Left kidney (tissue), 2 donors: ENCODE data around the gene NABP1. TPM values are rescaled to one million over a fixed set of nuclear protein-coding genes. Genes with fewer than 3 reads are reported as not detected.

Experiments
- DNase-seq: peaks from one replicate; pipeline ENCODE4 v3.0.0-alpha.2; 2013
- polyA plus RNA-seq: library from polyadenylated mRNA; unstranded; fragments of 120-200 nt; gene quantifications from one replicate; pipeline ENCODE4 v1.2.1, GENCODE V29; 2013; ENCODE audit not compliant: insufficient read length

Gene NABP1
- polyA plus RNA-seq, 1 donor, result 39.5 TPM

DNA sequence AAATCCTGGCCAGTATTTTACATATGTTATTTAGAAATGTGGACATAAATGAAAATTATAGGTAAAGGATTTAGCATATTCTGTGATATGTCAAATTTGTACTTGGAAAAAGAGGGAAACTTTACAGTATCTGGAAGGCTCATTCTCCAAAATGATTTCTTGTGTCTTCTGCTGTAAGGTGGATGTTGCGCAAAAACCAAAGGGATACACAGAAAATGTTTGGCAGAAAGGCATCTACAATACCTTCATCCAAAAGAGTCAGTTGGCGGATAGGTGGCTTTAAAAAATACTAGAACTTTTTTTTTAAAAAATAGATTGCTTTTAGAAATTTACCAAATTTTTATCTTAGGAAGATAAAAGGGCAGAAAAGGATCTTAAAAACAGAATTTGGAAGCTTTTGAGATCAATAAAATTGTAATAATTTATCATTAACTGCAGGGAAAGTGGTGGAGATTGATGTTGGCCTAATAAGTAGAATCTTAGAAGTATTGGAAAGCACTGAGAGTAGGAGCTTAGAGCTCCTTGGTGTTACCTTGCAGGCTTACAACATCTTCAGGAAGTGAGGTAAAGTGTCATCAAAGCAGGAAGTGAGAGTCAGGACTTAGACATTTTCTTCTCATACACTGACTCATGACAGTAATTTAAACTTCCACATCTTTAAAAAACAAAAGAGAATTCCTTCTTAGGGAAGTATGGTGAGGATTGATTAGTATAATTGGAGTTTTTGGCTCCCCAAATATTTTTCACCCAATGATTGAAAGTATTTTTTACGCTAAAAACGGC lies 2.1 kb downstream of the NABP1 start:
- no peak for DNase-seq

DNA sequence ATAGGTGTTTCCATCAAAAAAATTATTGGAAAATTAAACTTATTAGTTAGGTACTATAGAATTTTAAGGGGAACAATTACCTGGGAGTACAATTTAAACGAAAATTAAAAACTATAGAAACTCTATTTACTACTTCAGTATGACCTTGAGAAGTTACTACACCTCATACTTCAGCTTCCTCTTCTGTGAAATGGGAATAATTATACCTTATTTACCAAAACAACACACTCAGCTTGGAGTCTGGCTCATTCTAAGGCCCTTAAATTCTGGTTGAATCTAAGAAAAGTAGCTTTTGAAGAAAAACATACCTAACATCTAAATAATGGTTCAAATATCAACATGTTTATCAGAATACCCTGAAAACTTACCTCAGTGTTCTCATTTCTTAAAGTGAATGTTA lies 2.7 kb downstream of the NABP1 start:
- no peak for DNase-seq

DNA sequence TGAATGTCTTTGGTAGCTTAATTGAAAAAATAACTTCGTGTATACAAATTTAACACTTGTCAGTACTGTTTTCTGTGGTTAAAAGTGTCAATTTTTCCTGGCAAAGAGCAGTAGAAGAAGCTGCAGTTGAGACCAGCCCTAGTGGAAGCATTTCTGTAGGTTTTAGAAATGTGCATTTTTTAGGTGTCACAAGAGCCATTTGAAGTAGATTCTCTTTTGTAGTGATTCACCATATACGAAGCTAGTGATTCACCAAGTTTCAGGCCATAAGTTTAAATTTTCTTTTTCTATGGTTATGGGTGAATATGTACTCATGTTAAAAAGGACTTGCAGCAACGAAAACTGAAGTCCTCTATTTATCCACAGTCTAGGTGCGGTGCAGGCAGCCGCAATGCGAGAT lies 4.2 kb downstream of the NABP1 start:
- DNase-seq, result no peak

DNA sequence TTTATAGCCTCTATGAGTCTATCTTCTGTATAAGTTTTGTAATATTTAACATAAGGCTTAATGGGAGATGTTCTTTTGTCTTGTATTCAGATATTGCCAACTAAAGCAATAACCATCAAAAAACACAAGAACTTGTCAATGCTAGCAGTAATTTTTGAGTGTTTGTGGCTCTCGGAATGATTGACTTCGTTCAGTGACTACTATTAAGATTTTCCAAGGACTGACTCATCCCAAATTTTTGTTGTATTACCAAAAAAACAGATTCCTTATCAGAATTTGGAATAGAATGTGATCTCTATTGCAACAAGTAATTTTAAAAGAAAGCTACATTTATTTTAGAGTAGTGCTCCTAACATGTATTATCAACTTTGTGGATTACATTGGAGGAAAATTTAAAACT lies 8.1 kb downstream of the NABP1 start:
- no peak for DNase-seq

DNA sequence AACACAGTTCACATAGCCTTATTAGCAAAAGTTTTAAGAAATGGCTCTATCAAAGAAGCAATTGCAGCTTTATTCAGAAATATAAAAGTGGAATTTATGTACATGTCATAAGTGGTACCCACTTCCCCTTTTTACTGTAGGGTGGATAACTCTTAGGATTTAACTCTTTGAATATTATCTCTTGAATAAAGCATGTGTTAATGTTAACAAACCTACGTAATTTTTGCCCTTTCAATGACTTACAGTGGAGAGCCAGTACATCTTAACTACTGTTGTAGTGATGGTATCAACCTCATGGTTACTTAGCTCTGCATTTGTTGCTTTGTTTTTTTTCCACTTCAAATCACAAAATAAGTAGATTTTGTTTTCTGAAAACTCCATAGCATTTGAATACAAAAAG lies 8.8 kb downstream of the NABP1 start:
- DNase-seq, result no peak

DNA sequence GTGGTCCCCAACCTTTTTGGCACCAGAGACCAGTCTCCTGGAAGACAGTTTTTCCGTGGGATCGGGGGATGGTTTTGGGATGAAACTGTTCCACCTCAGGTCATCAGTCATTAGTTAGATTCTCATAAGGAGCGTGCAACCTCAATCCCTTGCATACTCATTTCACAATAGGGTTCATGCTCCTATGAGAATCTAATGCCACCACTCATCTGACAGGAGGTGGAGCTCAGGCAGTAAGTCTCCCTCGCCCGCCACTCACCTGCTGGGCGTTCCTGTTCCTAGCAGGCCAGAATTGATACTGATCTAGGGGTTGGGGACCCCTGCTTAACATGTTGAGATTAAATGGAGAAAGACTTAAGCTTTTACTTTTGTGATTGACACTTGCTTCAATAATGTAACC lies 9.9 kb downstream of the NABP1 start:
- no peak for DNase-seq

DNA sequence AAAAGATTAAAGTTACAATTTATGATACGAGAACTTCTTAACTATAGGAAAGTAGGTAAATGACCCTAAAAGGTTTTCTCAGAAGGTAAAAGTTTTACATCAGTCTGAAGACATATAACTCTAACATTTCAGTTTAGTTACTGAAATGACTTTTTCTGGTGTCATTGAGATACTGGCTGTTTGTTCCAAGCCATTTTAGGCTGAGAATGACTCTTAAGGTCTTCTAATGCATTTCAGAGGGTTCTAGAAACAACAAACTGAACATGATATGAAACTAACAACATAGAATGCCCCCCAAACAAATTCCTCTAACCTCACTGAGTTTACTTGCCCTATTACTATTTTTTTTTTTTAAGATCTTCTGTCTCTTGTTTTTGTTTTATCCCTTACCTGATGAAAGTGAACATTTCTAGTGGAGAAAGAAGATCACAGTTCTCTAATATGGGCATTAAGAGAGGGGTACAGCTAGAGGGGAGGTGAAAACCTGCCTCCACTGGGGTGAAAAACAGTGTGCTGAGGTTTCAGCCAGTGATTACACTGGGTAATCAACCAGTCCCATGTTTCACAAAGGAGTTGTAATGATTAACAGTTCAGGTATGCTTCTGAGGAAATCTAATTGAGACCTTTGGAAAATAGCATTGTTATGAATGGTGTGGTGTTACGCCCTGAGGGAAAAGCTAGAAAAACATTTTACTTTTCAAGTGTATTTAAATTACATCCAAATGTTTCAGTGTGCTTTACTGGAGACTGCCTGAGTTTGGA lies 11.2 kb downstream of the NABP1 start:
- DNase-seq, result no peak

DNA sequence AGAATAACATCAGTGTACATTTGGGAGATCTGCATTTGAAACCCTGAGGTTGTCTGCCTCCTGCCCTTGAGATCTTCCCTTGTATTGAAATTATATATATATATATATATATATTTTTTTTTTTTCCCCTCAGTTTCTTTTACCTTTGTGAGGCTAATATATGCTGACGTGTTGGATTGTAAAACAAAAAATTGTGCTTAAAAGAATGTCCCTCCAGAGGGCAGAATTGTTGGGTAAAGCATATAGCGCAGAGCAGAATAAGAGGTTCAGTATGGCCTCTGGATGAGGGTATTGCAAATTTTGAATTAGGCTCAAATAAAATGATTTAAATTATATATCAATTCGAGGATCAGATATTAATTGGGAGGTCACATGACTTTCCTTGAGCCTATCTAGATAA lies 12.4 kb downstream of the NABP1 start:
- no peak for DNase-seq

DNA sequence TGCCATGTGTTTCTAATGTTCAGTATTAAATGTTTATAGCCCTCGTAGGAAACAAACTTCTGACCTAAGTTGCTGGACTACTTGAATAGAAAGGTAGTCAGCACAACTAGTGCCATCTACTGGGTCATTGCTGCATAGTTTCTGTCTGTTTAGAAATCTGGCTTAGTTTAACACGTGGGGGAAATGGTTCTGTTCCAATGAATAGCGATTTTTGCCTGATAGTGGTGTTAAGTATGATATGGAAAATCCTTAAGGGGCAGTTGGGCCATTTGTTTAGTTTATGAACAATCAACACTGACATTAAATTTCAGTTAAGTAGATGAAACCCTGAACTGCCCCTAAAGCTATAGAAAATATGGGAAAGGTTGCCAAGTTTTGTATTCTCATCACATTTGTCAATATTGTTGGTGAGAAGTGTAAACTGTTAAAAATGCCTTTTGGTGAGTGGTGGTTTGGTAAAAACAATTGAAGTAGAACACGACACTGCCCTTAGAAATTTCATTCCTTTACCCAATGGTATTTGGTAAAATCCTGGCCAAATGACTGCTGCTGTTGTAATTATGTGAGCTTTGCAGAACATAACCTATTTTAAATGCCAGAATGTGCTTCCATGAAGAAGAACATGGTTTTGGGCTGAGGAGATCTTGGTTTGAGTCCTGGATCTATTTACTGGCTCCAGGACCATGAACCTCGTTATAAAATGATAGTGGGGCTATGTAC lies 13.2 kb downstream of the NABP1 start:
- DNase-seq, result peak; percentile 78

DNA sequence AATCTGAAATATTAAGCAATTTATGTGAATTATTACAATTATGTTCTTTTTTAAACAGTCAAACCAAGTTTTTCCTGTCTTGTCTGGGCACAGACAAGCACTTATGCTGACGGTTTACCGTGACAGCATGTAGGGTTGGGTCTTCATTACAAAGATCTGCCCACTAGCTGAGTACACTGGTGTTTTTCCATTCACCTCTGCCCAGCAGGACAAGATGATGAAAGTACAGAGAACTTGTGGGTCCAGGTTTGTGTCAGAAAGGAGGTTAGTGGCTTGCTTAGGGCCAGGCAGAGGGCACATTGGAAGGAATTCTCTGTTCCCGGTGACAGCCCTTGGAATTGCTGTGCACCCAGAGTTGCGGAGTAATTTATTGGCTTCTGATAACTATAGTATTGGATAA lies 14.0 kb downstream of the NABP1 start:
- no peak for DNase-seq

DNA sequence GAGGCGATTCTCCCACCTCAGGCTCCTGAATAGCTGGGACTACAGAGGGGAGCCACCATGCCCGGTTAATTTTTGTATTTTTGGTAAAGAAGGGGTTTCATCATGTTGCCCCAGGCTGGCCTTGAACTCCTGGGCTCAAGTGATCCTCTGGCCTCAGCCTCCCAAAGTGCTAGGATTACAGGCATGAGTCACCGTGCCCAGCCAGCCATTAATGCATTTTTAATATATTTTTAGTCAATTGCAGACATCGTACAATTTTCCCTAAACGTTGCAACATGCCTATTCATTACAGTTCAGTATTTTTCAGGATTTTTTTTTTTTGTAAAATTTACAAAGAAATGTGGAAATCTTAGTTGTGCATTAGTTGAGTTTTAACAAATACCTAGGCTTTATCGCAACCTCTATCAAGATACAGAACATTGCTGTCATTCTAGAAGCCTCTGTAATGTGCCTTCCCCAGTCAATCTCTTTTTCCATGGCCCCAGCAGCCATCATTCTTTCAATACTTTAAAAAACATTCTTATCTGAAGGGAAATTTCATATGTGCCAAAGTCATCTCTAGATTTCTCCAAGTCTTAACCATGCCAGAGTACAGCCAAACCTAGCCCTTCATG lies 14.7 kb downstream of the NABP1 start:
- no peak for DNase-seq

DNA sequence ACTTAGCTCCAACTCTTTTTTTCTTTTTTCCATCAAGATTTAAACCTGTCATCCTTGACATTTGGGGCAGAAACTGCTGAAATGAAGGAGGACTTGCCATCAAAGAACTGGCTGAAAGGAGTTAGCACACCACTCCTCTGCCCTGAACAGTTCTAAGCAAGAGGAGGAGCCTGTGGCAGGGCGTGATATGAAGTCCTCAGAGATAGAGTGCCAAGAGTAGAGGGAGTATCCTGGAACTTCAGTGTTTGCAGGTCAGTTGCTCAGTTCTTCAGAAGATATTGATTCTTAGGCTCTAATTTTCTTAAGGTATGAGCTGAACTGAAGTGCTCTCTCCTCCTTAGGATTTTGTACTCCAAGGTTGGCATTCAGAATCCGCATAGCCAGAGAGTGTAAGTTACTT lies 15.2 kb downstream of the NABP1 start:
- DNase-seq, result no peak

DNA sequence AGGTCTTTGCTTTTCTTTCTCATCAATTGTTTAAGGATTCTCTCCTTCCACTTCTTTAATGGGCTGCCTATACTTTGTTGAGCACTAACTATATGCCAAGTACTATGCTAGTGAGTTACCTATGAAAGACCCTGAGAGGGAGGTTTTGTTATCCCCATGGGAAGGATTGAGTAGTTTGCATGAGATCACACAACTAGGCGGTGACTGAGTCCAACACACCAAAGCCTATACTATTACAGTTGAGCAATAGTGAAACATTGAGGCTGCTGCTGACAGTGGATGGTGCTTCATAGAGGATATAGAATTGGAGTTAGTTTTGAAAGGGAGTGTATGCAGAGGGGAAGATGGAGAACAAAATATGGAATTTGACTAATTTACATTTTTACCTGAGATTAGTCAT lies 15.8 kb downstream of the NABP1 start:
- DNase-seq, result no peak

DNA sequence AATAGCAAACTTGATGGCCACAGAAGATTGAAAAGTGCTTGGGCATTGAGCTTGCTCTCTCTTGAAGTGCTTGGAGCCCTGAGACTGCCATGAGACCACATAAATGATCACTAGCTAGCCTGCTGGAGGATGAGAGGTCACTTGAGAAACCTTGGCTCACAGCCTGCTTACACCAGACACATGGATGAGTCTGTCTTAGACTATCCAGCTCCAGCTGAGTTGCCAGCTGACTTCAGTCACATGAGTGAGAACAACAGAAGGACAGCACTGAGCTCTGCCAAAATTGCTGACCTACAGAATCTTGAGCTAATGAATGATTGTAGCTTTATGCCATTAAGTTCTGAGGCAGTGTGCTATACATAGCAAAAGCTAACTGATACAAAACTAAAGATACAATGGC lies 18.1 kb downstream of the NABP1 start:
- DNase-seq, result no peak

DNA sequence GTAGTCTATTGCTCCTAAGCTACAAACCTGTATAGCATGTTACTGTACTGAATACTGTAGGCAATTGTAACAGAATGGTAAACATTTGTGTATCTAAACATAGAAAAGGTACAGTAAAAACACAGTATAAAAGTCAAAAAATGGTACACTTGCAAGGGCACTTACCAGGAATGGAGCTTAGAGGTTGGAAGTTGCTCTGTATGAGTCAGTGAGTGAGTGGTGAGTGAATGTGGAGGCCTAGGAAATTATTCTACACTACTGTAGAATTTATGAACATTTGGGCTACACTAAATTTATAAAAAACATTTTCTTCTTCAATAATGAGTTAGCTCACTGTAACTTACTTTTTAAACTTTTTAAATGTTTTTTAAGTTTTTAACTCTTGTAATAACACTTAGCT lies 19.0 kb downstream of the NABP1 start:
- DNase-seq, result no peak

DNA sequence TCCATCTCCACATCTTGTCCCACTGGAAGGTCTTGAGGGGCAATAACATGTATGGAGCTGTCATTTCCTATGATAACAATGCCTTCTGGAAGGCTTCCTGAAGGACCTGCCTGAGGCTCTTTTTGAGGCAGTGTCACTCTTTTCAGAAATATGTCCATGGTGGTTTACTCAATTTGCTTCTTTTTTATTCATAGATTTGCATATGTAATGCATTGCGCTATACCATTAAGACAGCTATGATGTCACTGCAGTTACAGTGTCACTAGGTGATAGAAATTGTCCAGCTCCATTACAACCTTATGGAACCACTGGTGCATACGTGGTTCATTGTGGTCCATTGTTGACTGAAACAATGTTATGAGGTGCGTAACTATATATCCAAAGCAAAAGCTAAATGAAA lies 19.9 kb downstream of the NABP1 start:
- DNase-seq, result no peak

DNA sequence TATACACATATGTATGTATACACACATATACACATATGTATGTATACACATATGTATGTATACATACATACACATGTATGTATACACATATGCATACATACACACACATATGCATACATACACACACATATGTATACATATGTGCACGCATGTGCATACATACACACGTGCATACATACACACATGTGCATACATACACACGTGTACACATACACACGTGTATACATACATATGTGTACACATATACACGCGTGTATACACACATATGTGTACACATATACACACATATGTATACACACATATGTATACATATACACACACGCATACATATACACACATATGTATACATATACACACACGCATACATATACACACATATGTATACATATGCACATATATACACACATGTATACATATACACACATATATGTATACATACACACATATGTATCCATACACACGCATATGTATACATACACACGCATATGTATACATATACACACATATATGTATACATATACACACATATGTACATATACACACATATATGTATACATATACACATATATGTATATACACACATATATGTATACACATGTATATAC lies 21.5 kb downstream of the NABP1 start:
- no peak for DNase-seq

DNA sequence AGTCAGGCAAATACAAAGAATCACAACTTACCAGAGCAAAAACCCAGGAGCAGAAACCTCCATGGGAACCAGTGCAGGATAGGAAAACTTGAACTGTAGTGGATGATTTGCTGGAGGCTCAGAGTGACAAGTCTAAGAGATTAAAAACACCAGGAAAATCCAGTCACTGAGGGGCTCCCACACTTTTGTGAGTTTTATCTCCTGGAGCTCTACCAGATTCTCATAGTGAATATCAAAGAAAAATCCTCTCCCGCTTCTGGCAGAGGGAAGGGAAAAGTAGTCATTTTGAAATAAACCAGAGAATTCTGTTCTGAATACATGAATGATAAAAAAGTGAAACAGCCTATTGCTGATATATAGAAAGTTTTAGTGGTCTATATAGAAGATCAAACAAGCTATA lies 23.1 kb downstream of the NABP1 start:
- DNase-seq, result no peak

DNA sequence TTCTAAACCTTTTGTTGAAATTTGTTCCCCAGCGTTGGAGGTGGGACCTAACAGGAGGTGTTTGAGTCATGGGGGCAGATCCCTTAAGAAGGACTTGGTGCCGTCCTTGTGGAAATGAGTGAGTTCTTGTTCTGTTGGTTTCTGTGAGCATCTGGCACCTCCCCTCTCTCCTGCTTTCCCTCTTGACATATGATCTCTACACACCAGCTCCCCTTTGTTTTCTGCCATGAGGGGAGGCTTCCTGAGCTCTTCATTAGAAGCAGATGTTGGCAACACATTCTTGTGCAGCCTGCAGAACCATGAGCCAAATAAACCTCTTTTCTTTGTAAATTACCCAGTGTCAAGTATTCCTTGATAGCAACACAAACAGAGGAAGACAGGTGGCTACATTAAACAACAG lies 23.8 kb downstream of the NABP1 start:
- no peak for DNase-seq

DNA sequence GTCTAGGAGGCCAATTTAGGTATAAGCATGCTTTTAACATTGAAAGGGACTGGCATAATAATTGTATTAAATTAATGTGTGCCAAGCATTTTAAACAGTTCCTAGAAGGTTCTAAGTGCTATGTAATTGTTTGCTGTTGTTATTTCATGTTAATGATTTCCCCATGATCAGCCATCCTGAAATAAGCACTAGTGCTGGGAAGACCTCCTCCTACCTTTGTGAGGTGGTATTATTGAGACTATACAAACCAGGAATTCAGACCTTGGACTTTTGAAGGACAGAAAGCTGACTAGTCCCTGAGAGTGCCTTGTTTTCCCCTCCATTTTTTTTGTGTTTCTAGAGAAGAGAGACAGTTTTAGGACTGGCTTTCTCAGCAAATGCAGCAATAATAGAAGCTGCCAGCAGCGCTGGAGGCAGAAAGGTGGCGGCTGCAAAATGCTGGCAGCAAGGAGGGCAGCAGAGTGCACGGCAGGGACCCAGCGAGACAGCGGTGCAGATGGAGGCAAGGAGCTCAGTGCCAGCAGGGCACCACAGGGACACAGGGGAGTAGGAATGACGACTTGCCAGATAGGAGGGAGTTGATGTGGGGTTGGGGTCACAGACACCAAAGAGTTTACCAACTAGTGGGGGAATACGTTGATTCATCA lies 25.3 kb downstream of the NABP1 start:
- peak; percentile 25 for DNase-seq

DNA sequence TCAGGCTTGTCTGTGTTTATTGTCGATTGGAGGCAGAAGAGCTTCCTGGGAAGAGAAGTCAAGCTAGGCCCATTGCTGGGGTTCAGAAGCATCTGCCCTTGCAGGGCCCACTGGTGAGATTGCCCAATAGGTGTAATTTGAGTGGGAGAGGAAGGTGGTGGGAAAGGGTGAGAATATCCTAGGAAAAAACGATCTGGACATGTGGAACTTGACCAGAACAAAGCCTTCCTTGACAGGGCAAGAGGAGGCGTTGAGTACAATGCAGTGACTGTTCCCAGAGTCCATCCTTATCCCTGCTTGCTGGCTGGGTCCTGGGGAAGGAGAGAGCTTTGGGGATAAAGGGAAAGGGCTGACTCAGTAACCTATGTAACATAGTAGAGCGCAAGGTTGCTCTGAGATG lies 27.1 kb downstream of the NABP1 start:
- no peak for DNase-seq

DNA sequence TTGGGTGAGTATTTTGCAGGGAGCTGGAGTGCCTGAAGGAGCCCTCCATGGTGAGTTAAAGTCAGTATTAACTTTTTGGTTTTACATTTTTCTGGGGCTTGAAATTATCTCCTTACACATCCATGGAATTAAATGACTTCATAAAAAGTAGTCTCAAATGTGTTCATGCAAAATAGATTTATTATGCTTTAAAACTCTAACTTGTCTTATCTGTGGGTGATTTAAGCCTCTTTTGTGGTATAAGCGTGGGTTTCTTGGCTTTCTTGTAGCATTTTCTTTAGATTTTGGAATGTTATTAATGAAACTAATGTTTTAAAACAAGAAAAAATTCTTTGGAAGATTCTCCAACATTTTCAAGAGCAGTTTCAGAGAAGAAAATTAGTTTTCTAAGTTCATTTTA lies 27.8 kb downstream of the NABP1 start:
- no peak for DNase-seq
